Adrenal gland (tissue), 12 donors: ENCODE results near the gene JADE3. TPM values are rescaled to one million over a fixed set of nuclear protein-coding genes. Genes with fewer than 3 reads are reported as not detected.

Experiments
- DNase-seq, 7 donors: peaks; one replicate each; pipeline ENCODE4 v3.0.0-alpha.2; 2019 to 2020
- H3K27ac ChIP-seq, 5 donors: fragments of 200-600 bp; sonication (generic) in 4 of 5; 1 replicate in 3 of 5; 2 replicates in 2 of 5; pipeline versions ENCODE4 v1.5.1 to v1.8.0; 2016 to 2020; ENCODE audit warnings: mild to moderate bottlenecking in 1 of 5
- H3K27me3 ChIP-seq: fragments of 200-600 bp; 2 replicates; pipeline ENCODE4 v1.8.0; 2021
- H3K36me3 ChIP-seq, 2 donors: fragments of 200-600 bp; replicated peaks in 1 of 2; 1 replicate in 1 of 2; 2 replicates in 1 of 2; pipeline versions ENCODE4 v1.5.1 to v1.8.0; 2018 to 2022
- H3K4me1 ChIP-seq, 2 donors: fragments of 200-600 bp; replicated peaks in 1 of 2; 1 replicate in 1 of 2; 2 replicates in 1 of 2; pipeline versions ENCODE4 v1.5.1 to v1.8.0; 2018 to 2021
- H3K4me3 ChIP-seq, 4 donors: fragments of 200-600 bp; sonication (generic) in 3 of 4; one replicate each; pipeline ENCODE4 v1.5.1; 2016 to 2018
- H3K9me3 ChIP-seq, 3 donors: fragments of 200-600 bp; sonication (generic) in 1 of 3; replicated peaks in 1 of 3; 1 replicate in 2 of 3; 2 replicates in 1 of 3; pipeline versions ENCODE4 v1.5.1 to v1.8.0; 2016 to 2021
- CTCF ChIP-seq, 6 experiments: fragments of 450-650 bp in 4 of 6; fragments of 200-600 bp in 2 of 6; sonication (generic) in 1 of 6; IDR thresholded peaks; 1 replicate in 5 of 6; 2 replicates in 1 of 6; pipeline versions ENCODE4 v1.5.1 to v1.8.0; 2016 to 2021; ENCODE audit warnings: antibody characterized with exemption in 6 of 6, mild to moderate bottlenecking in 2 of 6, moderate library complexity in 1 of 6
- POLR2A ChIP-seq, 2 donors: fragments of 450-650 bp; IDR thresholded peaks; one replicate each; pipeline ENCODE4 v1.6.1; 2017; ENCODE audit warnings: antibody characterized with exemption in 2 of 2, mild to moderate bottlenecking in 2 of 2, moderate library complexity in 1 of 2
- WGBS, 4 donors: extraction: QIAGEN DNeasy Blood & Tissue Kit in 2 of 4; methylation state at CpG; one replicate each; pipeline versions ENCODE4 v1.1.5 to v1.1.7; 2013 to 2017; 5-methylcytosine and 5-hydroxymethylcytosine counted together
- intact Hi-C, 2 donors: fragments of 100-400 bp; cut with DNase I; formaldehyde crosslinking; loops; one replicate each; pipeline versions ENCODE4 v1.14.1 to v1.15.0; 2022 to 2023
- polyA plus RNA-seq, 3 donors: library from polyadenylated mRNA; stranded (reverse); fragments of 200-250 nt in 2 of 3; fragments of 350-450 nt in 1 of 3; fragmentation: Illumina TruSeq in 1 of 3; extraction: RNeasy Lipid Tissue Mini Kit (QIAGEN cat#74804) in 1 of 3; gene quantifications; one replicate each; pipeline ENCODE4 v1.2.3, GENCODE V29; 2013 to 2014
- small RNA-seq, 2 donors: library from RNA; depleted of rRNA; stranded (forward); fragments of <200 nt; gene quantifications; one replicate each; pipeline ENCODE3, GENCODE V24; 2016
- total RNA-seq, 9 donors: library from RNA; depleted of rRNA in 4 of 9; stranded (reverse); fragments of >200 nt in 4 of 9; fragments of 120-200 nt in 1 of 9; fragmentation: NEBNext Ultra II Directional in 1 of 9; extraction: Animal tissue kit (Norgen Biotek cat#: 25700) in 1 of 9; gene quantifications; one replicate each; pipeline versions ENCODE4 v1.1.0 to v1.2.4, GENCODE V29; 2013 to 2023
- donor health status: healthy with polysubstance abuse.
- donor health status: Bipolar disorder and iron deficiency.
- donor health status: DM: yes; HTN: yes; CAD: no.
- donor health status: DM: no; HTN: no; CAD: no.
- donor health status: DM: no; HTN: no; CAD: no.
- donor health status: DM: yes; HTN: yes; CAD: no.

JADE3 gene
- total and polyA plus RNA-seq, 12 donors, result 2.8 to 39.5 (median 19.0) TPM

GRCh38 chrX:47093860-47094259 is 181.6 kb downstream of the JADE3 start:
- H3K36me3 ChIP-seq, result peaks cover 0 to 3% of the 10 kb centered on the region in 2 donors
- H3K27me3 ChIP-seq, result no peaks in the 10 kb centered on the region
- no peak overlapping the region for H3K27ac ChIP-seq
- DNase-seq, result no peak
- H3K9me3 ChIP-seq, result no peaks in the 10 kb centered on the region
- intact Hi-C loops, result loop anchor here in 1 of 2 donors (10.0 kb wide), 1 partner anchor 59 kb away; no protein-coding TSS in a partner anchor
- TF ChIP-seq POLR2A (IDR thresholded peaks at IDR 0.05) (no peak), CTCF (IDR thresholded peaks at IDR 0.05) (no peak)
- no peak overlapping the region for H3K4me3 ChIP-seq
- WGBS, 4 donors, result 75 to 86% (median 80%) methylated on average over 11 of the region's 11 CpGs
- H3K4me1 ChIP-seq, result peaks cover 0 to 3% of the 10 kb centered on the region in 2 donors

- Histone ChIP-seq H3K9me3 (no peaks in the 10 kb centered on the region), H3K27ac (no peak overlapping the region), H3K36me3 (no peaks in the 10 kb centered on the region), H3K4me1 (no peaks in the 10 kb centered on the region), H3K27me3 (peaks cover 4% of the 10 kb centered on the region), H3K4me3 (no peak overlapping the region)
- DNase-seq, result no peak
- TF ChIP-seq POLR2A (IDR thresholded peaks at IDR 0.05) (no peak), CTCF (IDR thresholded peaks at IDR 0.05) (no peak)
- intact Hi-C loops, result loop anchor here in 1 of 2 donors (10.0 kb wide), 1 partner anchor 62 kb away; no protein-coding TSS in a partner anchor
- 66 to 74% (median 72%) methylated on average over 3 to 4 of the region's 4 CpGs for WGBS, 4 donors
Observed at GRCh38 chrX:47097018-47097417, 184.8 kb downstream of the JADE3 start.

GRCh38 chrX:47098338-47099094 is 186.3 kb downstream of the JADE3 start:
- H3K27ac ChIP-seq, result no peak overlapping the region
- H3K4me1 ChIP-seq, result no peaks in the 10 kb centered on the region
- WGBS, 4 donors, result 81 to 95% (median 86%) methylated on average over 2 of the region's 2 CpGs
- DNase-seq, result no peak
- no peak for TF ChIP-seq CTCF (IDR thresholded peaks at IDR 0.05)
- TF ChIP-seq POLR2A (IDR thresholded peaks at IDR 0.05), result no peak
- H3K4me3 ChIP-seq, result no peak overlapping the region
- peaks cover 4% of the 10 kb centered on the region for H3K27me3 ChIP-seq
- H3K9me3 ChIP-seq, result no peaks in the 10 kb centered on the region
- intact Hi-C loops, result loop anchor here in 1 of 2 donors (10.0 kb wide), 1 partner anchor 64 kb away; no protein-coding TSS in a partner anchor
- H3K36me3 ChIP-seq, result no peaks in the 10 kb centered on the region

GRCh38 chrX:47101206-47101605 is 189.0 kb downstream of the JADE3 start:
- Histone ChIP-seq H3K4me3 (no peak overlapping the region), H3K27ac (no peak overlapping the region), H3K36me3 (no peaks in the 10 kb centered on the region), H3K9me3 (no peaks in the 10 kb centered on the region), H3K27me3 (peaks cover 4% of the 10 kb centered on the region), H3K4me1 (no peaks in the 10 kb centered on the region)
- DNase-seq, result no peak
- 60 to 95% (median 79%) methylated on average over 1 to 4 of the region's 4 CpGs for WGBS, 4 donors
- TF ChIP-seq CTCF (IDR thresholded peaks at IDR 0.05), result no peak
- TF ChIP-seq POLR2A (IDR thresholded peaks at IDR 0.05), result no peak
- intact Hi-C loops, result no loop called here

Small RNA genes lying within 50 kb of the gene (small RNA-seq; reads per million reads assigned to genes)
- 0 reads per million in 2 donors for gene RNU6-1189P

Other genes starting within 250 kb of the JADE3 start
- 10 to 100 TPM in 8 of 9 donors, 1 to 10 TPM in 1; 3.5 to 22.8 (median 12.7) TPM for gene SLC9A7, start 153.3 kb upstream of the JADE3 start, total RNA-seq
- 1 to 10 TPM; 2.3 to 5.7 (median 3.9) TPM for gene SLC9A7, start 153.3 kb upstream of the JADE3 start, polyA plus RNA-seq
- gene RP2, start 75.4 kb upstream of the JADE3 start, total RNA-seq, result 10 to 100 TPM in 7 of 9 donors, 1 to 10 TPM in 2; 5.9 to 20.2 (median 11.9) TPM
- gene RP2, start 75.4 kb upstream of the JADE3 start, polyA plus RNA-seq, result 10 to 100 TPM in 1 of 3 donors, 1 to 10 TPM in 2; 3.0 to 12.8 (median 4.4) TPM
- gene RGN, start 166.0 kb downstream of the JADE3 start, total RNA-seq, result 100 to 1,000 TPM; 149 to 362 (median 265) TPM
- 100 to 1,000 TPM; 188 to 487 (median 273) TPM for gene RGN, start 166.0 kb downstream of the JADE3 start, polyA plus RNA-seq
- gene NDUFB11, start 232.3 kb downstream of the JADE3 start, total RNA-seq, result 100 to 1,000 TPM in 8 of 9 donors, 10 to 100 TPM in 1; 77.0 to 169 (median 155) TPM
- 100 to 1,000 TPM in 1 of 3 donors, 10 to 100 TPM in 2; 49.6 to 110 (median 70.0) TPM for gene NDUFB11, start 232.3 kb downstream of the JADE3 start, polyA plus RNA-seq
- 10 to 100 TPM; 27.7 to 54.8 (median 32.9) TPM for gene RBM10, start 232.8 kb downstream of the JADE3 start, total RNA-seq
- 10 to 100 TPM; 35.2 to 75.9 (median 47.8) TPM for gene RBM10, start 232.8 kb downstream of the JADE3 start, polyA plus RNA-seq